ENCODE data around the gene ACOT9. TPM values are rescaled to one million over a fixed set of nuclear protein-coding genes. Genes with fewer than 3 reads are reported as not detected.

Gene ACOT9
- total RNA-seq, 1 donor from 2014 or later, result 29.4 TPM

Other genes starting within 250 kb of the ACOT9 start
- gene PRDX4, start 75.8 kb downstream of the ACOT9 start, total RNA-seq (ENCODE audit: insufficient read depth, low replicate concordance), result 179 TPM
- 77.3 TPM for gene SAT1, start 39.9 kb upstream of the ACOT9 start, total RNA-seq (ENCODE audit: insufficient read depth, low replicate concordance)
- 7.5 TPM for gene APOO, start 164.7 kb upstream of the ACOT9 start, total RNA-seq (ENCODE audit: insufficient read depth, low replicate concordance)
- not detected for gene CXorf58, start 164.7 kb upstream of the ACOT9 start, total RNA-seq (ENCODE audit: insufficient read depth, low replicate concordance)